Measurements from ENCODE around the gene RNF31. TPM values are rescaled to one million over a fixed set of nuclear protein-coding genes. Genes with fewer than 3 reads are reported as not detected.

The RNF31 gene
- total and polyA plus RNA-seq, 2 donors (not counting 3 experiments of a cell fraction or from before 2014, with no cell fraction given), result 32.3 to 69.7 TPM

- Histone ChIP-seq H2AFZ (ENCODE audit: low read depth, low read length) (no peak overlapping the region), H3K9me1 (replicated peaks; ENCODE audit: control insufficient read depth, extremely low read depth, insufficient read depth, low read length) (no peaks in the 10 kb centered on the region), H3K27ac (ENCODE audit: insufficient read depth, low read depth, low read length) (no peak overlapping the region), H3K9me3 (replicated peaks; ENCODE audit: control insufficient read depth, insufficient read depth, low read length) (no peaks in the 10 kb centered on the region), H3K4me2 (ENCODE audit: insufficient read depth, low read length) (no peak overlapping the region), H4K20me1 (replicated peaks; ENCODE audit: control insufficient read depth, extremely low read depth, insufficient read depth, low read length) (no peaks in the 10 kb centered on the region), H3K4me1 (ENCODE audit: control insufficient read depth, extremely low read depth, insufficient read depth, low read length) (peaks cover 3% of the 10 kb centered on the region), H3K4me3 (replicated peaks in 1 of 3; ENCODE audit: insufficient read depth in 1 of 3, low read depth in 1 of 3, low read length in 3 of 3) (no peak overlapping the region), H3K79me2 (ENCODE audit: control insufficient read depth, insufficient read depth, low read length) (peaks cover 4% of the 10 kb centered on the region), H3K9ac (replicated peaks; ENCODE audit: extremely low read depth, insufficient read depth, low read length) (no peak overlapping the region), H3K27me3 (ENCODE audit: control insufficient read depth in 2 of 2, insufficient read depth in 2 of 2, low read length in 2 of 2) (no peaks in the 10 kb centered on the region), H3K36me3 (ENCODE audit: control insufficient read depth in 2 of 2, extremely low read depth in 1 of 2, insufficient read depth in 2 of 2, low read length in 2 of 2) (peaks cover 0 to 2% of the 10 kb centered on the region in 2 experiments)
- FAIRE-seq (no peak), DNase-seq (ENCODE audit: low read depth, low spot score) (no peak)
- TF ChIP-seq FOS (IDR thresholded peaks at IDR 0.05; ENCODE audit: borderline replicate concordance, insufficient read depth, low read length), result no peak
- no peak for TF ChIP-seq MYC (IDR thresholded peaks at IDR 0.05; ENCODE audit: low read depth, low read length)
- no peak for TF ChIP-seq POLR2A (IDR thresholded peaks at IDR 0.05; ENCODE audit: low read depth, low read length)
- TF ChIP-seq JUN (IDR thresholded peaks at IDR 0.05; ENCODE audit: borderline replicate concordance, insufficient read depth, insufficient read length, low read depth), result no peak
- no peak for TF ChIP-seq GATA2 (IDR thresholded peaks at IDR 0.05; ENCODE audit: insufficient read depth, insufficient read length, low read depth, low read length)
- TF ChIP-seq, protein P1, sequence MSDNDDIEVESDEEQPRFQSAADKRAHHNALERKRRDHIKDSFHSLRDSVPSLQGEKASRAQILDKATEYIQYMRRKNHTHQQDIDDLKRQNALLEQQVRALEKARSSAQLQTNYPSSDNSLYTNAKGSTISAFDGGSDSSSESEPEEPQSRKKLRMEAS (IDR thresholded peaks at IDR 0.05; ENCODE audit: insufficient read depth, insufficient read length), result no peak
- no peak for TF ChIP-seq EZH2 (IDR thresholded peaks at IDR 0.05; ENCODE audit: borderline replicate concordance, low read depth, low read length, severe bottlenecking)
- no peak for TF ChIP-seq CTCF (IDR thresholded peaks at IDR 0.05; ENCODE audit: extremely low read depth in 1 of 2, insufficient read depth in 1 of 2, low read depth in 1 of 2, low read length in 2 of 2)
- no peak for TF ChIP-seq POLR2AphosphoS5 (IDR thresholded peaks at IDR 0.05; ENCODE audit: insufficient read depth, low read depth, low read length)
- ChIA-PET POLR2A (no interaction called here), CTCF (interaction anchor here (1.0 to 11.7 kb wide), 2 partner anchors 8 to 44 kb away, joined by 4 to 420 read pairs; no protein-coding TSS in a partner anchor)
- intact Hi-C loops (cut with micrococcal nuclease), result no loop called here
- dilution Hi-C loops (cut with MboI; ENCODE audit: extremely low pct_ligation_motif_present, low sequenced_read_pairs), result no loop called here
- no TSS peak for BruUV-seq (replicated peaks)
These were observed 46.9 kb upstream of the RNF31 start for GRCh38 chr14:24100197-24100981.
